ENCODE data around the gene FTO.

The FTO gene

DNA sequence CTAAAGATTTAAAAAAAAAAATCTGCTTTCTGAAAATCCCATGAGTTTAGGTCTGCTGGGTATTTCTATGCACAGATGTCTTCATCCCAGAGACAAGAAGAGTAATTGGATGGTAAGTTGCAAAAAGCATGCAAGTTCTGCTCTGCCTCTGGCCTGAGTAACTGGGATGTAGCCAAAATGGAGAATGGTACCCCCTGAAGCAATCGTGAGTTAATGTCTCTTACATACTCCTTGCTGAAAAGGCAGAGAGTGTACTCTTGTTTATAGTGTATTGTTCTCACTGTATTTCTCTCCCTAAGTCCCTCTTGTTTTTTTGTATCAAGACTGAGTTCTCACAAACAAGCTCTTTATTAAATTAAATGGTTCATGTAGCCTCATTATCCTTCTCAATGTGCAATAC lies 323.6 kb downstream of the FTO start:
- DNase-seq = no peak

DNA sequence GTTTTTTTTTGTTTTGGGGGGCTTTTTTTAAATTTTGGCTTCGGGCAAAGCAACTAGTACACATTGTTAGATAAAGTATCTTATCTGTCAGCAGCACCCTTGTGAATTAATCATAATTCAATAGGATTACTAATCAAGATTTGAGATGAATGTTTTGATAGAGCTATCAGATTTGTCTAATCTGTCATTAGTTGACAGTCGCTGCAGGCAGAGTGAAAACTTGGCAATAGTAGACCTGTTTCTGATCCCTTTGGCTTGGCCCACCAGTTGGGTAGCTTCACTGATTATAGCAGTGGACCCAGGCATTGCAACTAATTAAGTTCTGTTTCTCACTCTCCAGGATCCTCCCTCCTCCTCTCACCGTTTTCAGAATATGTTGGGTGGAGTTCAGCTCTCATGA lies 324.0 kb downstream of the FTO start:
- no peak for DNase-seq

DNA sequence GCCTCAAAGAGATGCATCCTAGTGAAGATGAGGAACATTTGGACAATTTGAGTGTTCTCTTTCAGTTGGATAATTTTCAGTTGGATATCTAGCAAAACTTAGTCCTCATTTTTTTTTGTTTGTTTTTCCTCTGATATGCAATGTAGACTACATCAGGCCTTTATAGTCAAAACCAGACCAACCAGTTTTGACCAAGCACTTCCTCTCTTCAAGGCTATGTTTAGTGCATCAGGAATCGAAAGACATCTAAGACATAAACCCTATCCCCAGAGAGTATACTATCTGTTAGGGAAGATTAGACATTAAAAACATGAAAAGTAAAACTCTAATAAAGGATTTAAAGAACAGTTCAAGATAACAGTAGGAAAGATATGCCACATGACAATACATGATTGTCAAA lies 326.5 kb downstream of the FTO start:
- no peak for DNase-seq

DNA sequence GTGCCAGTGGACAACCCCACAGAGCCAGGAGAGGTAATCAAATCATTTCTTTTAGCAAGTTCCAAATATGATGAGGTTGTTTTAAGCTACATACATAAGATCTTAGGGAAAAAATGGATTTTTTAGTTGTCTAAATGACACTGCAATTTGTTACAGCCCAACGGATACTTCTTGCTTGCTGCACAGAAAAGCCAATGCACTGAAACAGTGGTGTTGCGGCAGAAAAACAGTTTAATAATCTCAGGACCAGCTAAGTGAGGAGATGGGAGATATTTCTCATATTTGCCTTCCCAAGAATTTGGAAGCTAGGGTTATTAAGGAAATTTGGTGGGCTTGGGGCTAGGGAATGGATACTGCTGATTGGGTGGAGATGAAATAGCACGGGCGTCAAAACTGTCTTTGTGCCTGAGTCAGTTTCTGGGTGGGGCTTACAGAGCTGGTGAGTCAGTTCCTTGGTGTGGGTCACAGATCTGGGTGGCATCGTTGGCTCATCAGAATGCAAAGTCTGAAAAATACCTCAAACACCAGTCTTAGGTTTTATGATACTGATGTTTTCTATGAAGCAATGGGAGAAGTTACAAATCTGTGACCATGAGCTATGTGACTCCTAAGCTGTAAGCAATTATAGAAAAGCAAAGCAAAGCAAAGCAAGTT lies 327.3 kb downstream of the FTO start:
- no peak for DNase-seq

DNA sequence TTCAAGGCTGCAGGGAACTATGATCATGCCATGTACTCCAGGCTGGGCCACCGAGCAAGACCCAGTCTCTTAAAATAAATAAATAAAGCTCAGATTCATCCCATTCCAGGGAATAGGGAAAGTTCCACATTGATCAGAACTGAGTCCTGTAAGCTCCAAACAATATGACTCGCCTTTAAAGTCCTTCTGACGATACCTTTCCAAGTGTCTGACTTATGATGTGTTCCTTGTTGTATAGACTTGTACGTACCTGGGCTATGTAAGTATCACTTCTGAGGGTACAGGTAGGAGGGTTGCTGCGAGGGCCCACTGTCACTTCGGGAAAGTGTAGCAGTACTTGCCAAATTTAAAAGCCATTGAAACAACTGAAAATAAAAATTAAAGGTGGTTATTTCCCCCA lies 329.8 kb downstream of the FTO start:
- no peak for DNase-seq

DNA sequence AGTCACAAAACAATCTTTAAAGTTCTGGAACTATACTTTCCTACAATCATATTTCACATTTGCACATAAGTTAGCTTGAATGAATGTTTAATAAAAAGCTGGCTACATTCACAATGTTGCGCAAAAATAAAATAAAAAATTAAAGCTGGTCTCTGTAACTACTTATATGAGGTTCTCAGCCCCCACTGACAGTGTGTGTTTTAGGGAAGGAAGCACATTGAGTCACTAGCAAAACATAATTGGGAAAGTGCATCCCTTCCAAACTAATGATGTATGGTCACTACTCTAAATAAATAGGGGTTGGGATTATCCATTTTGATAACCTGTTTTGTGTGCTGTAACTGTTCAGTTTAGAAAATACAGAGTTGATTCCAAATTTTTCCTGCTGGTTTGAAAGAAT lies 330.7 kb downstream of the FTO start:
- no peak for DNase-seq

DNA sequence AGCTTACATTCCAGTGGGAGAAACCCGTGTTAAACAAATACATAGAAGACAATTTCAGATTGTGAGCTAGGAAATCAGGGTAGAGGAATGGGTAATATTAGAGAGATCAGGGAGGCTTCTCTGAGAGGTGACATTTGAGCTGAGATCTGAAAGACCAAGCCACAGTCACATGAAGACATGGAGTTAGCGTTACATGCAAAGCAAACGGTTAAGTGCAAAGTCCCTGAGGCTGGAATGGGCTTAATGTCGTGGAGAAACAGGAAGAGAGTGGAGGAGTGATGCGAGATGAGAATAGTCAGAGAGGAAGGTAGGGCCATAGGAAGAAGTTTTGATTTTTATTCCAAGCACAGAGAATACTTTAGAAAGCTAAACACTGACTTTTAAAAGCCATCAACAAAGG lies 336.5 kb downstream of the FTO start:
- no peak for DNase-seq

DNA sequence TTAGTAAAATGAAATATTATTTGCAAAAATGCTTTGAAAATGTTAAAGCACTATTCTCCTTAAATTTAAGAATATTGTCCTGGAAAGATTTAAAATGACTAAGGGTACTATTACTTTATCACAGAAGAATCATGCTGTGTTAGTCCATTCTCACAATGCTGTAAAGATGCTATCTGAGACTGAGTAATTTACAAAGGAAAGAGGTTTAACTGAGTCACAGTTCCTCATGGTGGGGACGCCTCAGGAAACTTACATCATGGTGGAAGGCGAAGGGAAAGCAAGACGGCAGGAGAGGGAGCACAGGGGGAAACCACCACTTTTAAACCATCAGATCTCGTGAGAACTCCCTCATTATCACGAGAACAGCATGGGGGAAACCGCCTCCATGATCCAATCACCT lies 337.0 kb downstream of the FTO start:
- no peak for DNase-seq

DNA sequence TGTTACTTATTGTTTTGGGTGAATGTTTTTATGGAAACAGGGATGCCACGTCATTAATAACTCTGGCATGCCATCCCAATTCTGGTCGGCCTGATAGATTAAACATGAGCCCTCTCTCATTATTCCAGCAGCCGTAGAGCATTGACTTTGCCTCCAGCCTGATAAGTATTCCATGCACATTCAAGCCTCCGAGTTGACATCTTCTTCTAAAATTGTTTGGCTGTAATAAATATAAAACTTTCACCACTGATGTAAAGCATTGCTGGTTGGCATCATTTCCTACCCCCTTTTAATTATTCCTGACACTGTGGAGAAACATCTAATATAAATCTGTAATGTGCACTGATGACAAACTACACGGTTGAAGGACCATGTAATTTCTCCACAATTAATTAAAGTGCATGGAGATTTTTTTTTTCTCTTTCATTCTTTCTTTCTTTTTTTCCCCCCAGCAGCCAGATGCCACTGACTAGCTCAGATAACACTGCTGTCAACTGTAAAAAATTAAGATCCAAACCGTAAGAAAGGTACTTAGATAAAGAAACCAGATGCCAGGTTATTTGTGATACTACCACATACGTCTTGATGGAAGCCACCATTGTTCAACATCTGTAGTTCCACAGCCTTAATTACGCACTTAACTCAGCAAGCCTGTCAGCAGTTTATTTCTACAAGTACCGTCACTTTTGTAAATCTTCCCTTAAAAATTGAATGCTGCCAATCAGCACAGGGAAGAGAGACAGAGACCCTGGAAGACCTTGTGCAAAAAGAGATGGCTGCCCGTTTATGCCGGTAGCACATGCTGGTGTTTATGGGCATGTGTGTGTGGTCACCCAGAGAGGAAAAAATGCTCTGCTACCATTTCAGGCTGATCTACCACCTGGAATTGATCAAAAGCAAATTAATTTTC lies 344.9 kb downstream of the FTO start:
- DNase-seq = no peak

DNA sequence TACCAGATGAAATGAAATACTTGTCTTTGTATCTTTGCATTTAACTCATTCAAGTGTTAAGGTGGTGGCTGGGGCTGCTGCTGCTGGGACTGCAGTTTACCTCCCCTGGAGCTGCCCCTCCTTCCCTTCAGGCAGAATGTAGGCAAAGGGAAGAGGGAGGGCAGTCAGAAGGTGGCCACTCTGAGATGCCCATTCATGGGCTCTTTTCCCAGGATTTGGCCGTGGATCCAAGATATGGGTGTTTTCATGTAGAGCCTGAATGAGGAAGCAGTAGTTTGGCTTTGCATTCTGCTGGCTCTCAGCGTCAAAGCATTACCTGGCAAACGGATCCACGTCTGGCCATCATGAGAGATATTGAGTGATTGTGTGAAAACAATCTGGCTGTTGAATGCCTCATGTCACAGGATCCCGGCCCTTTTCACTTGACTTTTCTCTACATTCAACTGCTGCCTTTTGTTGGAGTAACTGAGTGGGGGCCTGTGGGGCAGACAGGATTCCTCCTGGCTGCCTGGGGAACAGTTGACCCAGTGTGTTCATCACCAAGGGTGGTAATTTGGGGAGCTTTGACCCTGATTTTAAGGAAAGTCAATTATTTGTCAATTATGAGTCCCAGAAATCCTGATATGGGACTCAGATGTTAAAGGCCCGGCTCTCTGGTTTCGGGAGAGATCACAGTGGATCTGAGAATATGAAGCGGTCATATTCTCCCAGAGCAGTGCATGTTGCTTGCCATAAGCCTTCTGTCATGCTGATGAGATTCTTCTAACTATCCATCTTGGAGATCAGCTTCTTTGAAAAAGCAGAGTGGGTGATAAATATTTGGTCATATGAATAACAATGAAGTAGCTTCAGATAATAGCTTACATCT lies 345.9 kb downstream of the FTO start:
- DNase-seq = no peak

DNA sequence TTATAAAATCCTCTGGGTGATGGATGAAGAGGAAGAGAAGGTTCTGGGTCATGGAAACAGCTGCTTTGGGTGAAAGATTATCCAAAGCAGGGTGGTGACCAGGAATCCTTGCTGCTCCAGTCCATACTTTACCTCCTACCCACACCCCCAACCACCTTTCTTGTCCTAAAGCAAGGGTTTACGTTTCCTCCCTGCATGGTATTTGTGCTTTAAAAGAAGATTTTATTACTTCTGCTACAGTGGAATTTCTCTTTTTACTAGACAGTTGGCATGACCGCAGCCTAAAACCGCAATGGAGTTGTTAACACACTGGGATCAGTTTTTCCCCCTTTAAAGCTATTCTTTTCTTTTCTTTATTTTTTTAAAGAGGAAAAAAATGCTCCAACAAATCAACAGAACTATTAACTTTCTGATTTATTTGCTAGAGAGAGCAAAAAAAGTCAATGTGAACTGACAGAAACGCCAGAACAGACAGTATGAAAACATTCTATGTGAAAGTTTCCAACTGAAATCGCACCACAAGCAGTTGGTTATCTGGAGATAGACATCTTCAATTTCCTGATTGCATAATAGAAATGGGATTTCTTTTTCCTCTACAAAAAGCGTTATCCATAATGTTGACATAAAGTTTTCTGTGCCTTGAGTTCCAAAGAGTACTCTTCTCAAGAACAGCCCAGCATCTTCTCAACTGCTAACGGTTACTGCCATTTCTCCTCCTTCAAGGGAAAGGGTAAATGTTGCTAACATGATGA lies 346.7 kb downstream of the FTO start:
- DNase-seq = no peak

DNA sequence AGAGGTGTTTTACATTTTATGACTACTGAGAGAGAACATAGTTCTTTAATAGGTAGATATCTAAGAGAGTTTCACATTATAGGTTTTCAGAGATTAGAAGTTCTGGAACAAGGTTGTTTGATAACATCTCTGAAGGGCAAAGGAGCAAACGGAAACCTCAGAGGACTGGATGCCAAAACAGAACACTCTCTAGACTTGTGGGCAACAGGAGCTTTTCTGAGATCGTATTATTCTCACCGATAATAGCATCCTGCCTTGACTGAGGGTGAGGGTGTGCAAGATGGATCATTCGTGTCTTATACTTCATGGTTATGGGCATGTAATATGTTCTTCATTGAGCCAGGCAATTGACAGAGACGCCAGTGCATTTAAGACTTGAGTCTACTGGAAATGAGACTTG lies 347.9 kb downstream of the FTO start:
- no peak for DNase-seq

DNA sequence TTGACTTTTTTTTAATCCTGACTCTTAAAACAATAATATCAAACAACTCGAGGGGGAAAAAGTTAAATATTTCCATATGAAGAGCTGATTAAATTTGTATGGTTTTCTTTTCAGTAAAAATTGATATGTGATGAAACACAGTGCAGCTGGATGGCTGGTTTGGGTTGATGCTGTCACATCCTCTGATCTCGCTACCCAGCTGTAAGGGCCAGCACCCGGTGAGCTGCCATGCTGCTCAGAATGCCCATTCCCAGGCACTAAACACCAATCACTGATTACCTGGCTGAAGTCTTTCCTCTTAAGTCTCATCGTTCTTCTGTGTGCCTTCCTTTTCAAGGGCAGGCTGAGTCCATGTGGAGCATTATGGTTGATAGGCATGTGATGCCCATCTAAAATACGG lies 348.3 kb downstream of the FTO start:
- no peak for DNase-seq

DNA sequence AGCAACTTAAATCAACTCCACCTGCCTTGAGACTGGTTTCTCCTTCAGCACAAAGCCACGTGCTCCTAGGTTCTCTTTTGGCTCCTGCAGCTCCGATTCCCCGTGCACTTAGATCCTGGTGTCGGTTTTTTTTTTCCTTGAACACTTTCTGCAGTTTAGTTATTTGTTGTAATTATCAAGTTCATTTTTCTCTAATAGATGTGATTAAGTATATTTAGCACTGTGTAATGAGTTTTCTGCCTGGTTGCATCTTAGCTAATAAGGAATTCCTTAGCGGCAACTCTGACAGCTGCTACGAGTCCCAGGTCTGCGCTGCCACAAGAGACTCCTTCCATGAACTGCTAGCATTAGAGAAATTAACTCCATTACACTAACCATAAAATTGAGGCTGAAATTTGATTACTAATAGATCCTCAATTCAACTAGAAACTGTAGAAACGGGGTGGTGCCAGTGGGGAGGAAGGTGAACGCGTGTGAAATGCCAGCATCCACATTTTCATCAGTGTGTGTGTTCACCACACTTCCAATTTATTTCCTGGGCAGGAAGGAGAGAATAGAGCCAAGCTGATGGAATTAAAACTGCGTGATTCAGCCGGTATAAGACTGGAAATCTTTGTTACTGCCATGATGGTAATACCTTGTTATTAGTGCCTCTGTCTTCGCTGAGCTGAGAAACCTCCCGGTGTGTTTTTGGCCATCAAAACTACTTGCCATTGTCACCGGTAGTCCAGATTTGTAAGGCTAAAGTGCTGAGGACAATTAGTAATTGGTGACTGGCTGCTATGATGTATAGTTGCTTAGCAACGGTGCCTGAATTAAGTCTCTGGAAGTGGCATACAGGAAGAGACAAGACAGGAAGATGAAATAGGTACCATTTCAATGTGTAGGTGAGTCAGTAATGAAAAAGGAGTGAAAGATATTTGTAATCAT lies 350.2 kb downstream of the FTO start:
- no peak for DNase-seq

DNA sequence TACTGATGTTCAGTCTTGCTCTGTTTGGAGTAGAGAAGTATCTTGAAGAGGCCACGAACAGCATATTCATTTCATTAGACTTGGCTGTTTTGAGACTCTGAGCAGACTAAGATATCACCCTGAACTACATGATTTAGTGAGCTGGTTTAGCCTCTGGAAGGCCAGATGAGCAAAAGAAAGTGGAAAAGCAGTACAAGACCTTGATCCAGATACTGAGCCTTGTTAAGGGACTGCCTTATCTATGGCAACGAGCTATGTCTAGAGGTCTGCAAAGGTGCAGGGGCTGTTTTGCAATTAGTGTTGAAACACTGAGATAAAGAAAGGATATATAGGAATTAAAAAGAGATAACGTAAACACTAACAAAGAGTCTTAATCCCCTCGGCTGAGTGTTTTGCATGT lies 351.2 kb downstream of the FTO start:
- no peak for DNase-seq

DNA sequence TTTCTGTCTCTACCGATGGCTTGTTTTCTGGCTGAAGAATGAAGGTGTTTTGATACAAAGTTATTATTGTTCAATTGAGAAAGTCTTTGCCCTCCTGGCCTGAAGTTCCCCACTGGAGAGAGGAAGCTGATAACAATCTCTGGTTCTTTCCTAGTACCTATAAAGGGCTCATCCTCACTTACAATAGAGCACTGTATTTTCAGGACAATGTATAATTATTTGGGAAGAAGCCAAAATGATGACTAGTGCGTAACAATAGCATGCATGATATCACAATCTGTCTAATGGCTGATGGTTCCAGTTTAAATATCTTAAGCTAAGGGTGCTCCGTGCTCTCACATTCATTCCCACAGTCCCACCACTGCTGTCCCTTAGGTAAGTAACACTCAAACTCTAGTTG lies 351.9 kb downstream of the FTO start:
- no peak for DNase-seq

DNA sequence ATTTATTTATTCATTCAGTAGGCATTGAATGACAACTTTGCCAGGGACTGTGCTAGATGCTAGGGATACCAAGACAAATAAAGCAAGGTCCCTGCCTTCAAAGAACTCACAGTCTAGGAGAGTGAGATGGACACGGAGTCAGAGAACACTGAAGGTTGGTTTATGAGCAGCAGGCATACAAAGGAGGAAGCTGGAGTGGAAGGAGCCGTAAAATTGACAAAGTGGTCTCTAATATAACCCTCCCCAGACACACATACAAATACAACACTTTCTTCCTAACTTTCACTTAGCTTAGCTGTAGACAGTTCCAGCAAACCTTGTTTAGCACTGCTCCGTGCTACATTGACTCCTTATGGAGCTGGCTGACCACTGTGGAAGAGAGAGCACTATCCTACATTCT lies 353.0 kb downstream of the FTO start:
- no peak for DNase-seq

DNA sequence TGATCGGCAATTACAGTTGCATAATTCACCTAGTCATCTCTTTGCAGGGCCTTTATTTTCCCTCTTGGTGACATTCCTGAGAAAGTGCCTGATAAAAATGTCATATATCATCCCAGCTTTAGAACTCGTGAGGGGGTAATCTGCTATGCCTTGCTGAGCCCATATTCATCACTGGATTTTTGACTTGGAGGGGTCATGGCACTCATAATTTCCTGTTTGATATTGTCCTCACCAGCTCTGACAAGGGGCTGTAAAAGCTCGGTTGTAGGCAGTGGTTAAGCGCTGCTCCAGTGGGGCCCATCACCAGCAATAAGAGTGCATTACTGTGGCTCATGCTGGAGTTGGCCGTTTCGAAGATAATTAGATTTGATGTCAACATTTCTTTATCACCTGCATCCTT lies 355.4 kb downstream of the FTO start:
- no peak for DNase-seq

DNA sequence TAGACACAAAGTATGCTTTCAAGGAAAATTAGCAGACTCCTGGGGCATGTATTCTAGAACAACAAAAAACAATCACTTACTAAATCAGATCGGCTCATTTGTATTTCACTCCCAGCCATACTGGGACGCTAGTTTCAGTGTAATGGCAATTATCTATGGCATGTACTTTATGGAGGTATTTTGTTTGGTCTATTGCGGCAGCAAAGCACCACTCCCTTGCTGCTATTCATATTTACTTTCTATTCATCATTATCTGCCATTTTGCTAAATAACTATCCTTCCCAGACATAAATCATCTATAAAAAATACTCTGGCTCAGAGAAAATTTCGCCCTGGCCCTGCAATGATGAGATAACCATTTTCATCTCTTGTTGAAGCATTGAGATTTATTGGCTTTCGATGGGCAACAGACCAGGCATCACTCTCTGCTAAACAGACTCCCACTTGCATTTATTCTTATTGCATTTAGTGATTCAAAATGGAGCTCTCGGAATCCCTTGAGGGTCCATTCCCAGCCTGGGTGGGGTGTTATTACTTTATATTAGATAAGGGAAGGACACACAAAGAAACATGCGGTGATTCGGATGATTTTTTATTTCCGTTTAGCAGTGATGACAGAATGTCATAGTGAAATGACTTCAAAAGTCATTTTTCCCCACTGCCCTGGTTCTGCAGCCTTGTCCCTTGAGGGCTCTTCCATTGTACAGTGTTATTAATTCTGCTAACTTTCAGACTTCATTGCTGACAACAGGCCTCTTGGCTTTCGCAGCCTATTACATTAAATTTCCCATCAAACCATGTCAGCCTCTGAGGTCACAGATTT lies 356.9 kb downstream of the FTO start:
- no peak for DNase-seq

DNA sequence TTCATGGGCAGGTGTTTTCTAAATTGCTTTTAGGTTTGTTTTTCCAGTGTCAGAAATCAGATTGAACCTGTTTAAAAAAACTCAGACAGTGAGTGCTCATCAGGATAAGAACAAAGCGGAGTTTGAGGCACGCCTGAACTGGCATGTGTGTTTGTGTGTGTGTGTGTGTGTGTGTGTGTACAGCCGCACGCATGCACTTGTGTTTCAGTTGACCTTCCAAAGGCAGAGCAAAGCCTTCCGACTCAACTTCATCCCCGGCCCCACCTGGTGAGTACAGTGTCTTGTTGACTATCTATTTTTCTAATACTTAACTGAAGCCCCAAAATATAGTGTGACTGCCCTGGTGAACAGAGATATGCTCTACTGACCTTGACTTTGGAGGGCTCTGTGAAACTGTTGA lies 357.5 kb downstream of the FTO start:
- no peak for DNase-seq
